K562 (cell line): ENCODE measurements around the gene RPUSD2. TPM values are rescaled to one million over a fixed set of nuclear protein-coding genes. Genes with fewer than 3 reads are reported as not detected.

Experiments used
- BRCA1 ChIP-seq, 2 experiments: fragments of 450-650 bp in 1 of 2; sonication (generic) in 1 of 2; formaldehyde crosslinking in 1 of 2; IDR thresholded peaks; 2 replicates each; pipeline versions ENCODE4 v1.5.0 to v1.6.1; 2017 to 2020; ENCODE audit warnings: mild to moderate bottlenecking in 1 of 2, missing genetic modification reagents in 1 of 2
- E2F8 ChIP-seq: fragments of 450-650 bp; IDR thresholded peaks from 2 replicates; pipeline ENCODE4 v1.7.1; 2018; ENCODE audit warnings: mild to moderate bottlenecking, low read depth; ENCODE audit not compliant: partially characterized antibody
- FOXP1 ChIP-seq: sonication (generic); formaldehyde crosslinking; IDR thresholded peaks from 2 replicates; pipeline ENCODE4 v1.8.0; 2022; ENCODE audit warnings: mild to moderate bottlenecking, missing genetic modification reagents
- GABPB1 ChIP-seq: sonication (generic); formaldehyde crosslinking; IDR thresholded peaks from 2 replicates; pipeline ENCODE4 v1.8.0; 2022; ENCODE audit warnings: mild to moderate bottlenecking, missing genetic modification reagents
- HDAC1 ChIP-seq, 2 experiments: fragments of 450-650 bp; IDR thresholded peaks; 2 replicates each; pipeline ENCODE4 v1.6.1; 2016 to 2017; ENCODE audit warnings: inconsistent platforms in 1 of 2, mild to moderate bottlenecking in 1 of 2, moderate library complexity in 1 of 2
- JUNB ChIP-seq: fragments of 450-650 bp; formaldehyde crosslinking; conservative IDR thresholded peaks from 2 replicates; pipeline ENCODE4 v1.4.0; 2020; ENCODE audit warnings: mild to moderate bottlenecking
- MCM2 ChIP-seq: fragments of 450-650 bp; IDR thresholded peaks from 2 replicates; pipeline ENCODE4 v1.6.1; 2017; ENCODE audit warnings: low read depth, mild to moderate bottlenecking
- NCOA6 ChIP-seq: fragments of 450-650 bp; IDR thresholded peaks from 2 replicates; pipeline ENCODE4 v1.6.1; 2017; ENCODE audit warnings: mild to moderate bottlenecking
- RBM14 ChIP-seq: fragments of 200-400 bp; formaldehyde crosslinking; IDR thresholded peaks from 2 replicates; pipeline ENCODE4 v1.6.1; 2018; ENCODE audit warnings: low read depth, mild to moderate bottlenecking, low read length, moderate library complexity, borderline replicate concordance; ENCODE audit not compliant: insufficient read depth
- SIRT6 ChIP-seq: IDR thresholded peaks from one replicate; pipeline ENCODE4 v1.6.1; 2012; ENCODE audit warnings: low read depth, mild to moderate bottlenecking, control low read depth, inconsistent platforms, low read length, moderate library complexity
- ZBTB11 ChIP-seq, 3 experiments: fragments of 200-800 bp in 1 of 3; fragments of 250-450 bp in 1 of 3; fragments of 450-650 bp in 1 of 3; sonication (Bioruptor Pico) in 1 of 3; sonication (Bioruptor generic) in 1 of 3; formaldehyde crosslinking in 1 of 3; IDR thresholded peaks; 2 replicates each; pipeline versions ENCODE4 v1.6.1 to v1.8.0; 2016 to 2022; ENCODE audit warnings: mild to moderate bottlenecking in 2 of 3, missing genetic modification characterization in 2 of 3, missing compliant biosample characterization in 1 of 3, moderate library complexity in 1 of 3
- ZNF23 ChIP-seq: fragments of 250-450 bp; sonication (Bioruptor Pico); IDR thresholded peaks from 2 replicates; pipeline ENCODE4 v1.4.0; 2020; ENCODE audit warnings: mild to moderate bottlenecking
- ZNF282 ChIP-seq: sonication (generic); formaldehyde crosslinking; IDR thresholded peaks from 2 replicates; pipeline ENCODE4 v1.8.1; 2023; ENCODE audit warnings: missing genetic modification reagents
- ZNF639 ChIP-seq, 2 experiments: fragments of 200-800 bp in 1 of 2; sonication (Bioruptor generic) in 1 of 2; sonication (generic) in 1 of 2; formaldehyde crosslinking in 1 of 2; IDR thresholded peaks in 1 of 2; conservative IDR thresholded peaks in 1 of 2; 2 replicates each; pipeline versions ENCODE4 v1.5.0 to v1.6.1; 2016 to 2020; ENCODE audit warnings: missing compliant biosample characterization in 1 of 2, missing genetic modification characterization in 1 of 2, missing genetic modification reagents in 1 of 2
- ZNF766 ChIP-seq: fragments of 200-800 bp; sonication (Bioruptor generic); conservative IDR thresholded peaks from 2 replicates; pipeline ENCODE4 v1.6.1; 2016; ENCODE audit warnings: missing genetic modification characterization, missing compliant biosample characterization
- polyA plus RNA-seq, 8 experiments: library from polyadenylated mRNA; depleted of rRNA in 4 of 8; stranded (reverse) in 5 of 8; unstranded in 3 of 8; fragments of >200 nt; fragmentation: Nextera tagmentation in 2 of 8; fragmentation: Illumina TruSeq in 1 of 8; extraction: Ambion mirVana in 2 of 8; extraction: Trizol in 1 of 8; gene quantifications; 2 replicates each; pipeline versions ENCODE4 v1.2.1 to v1.2.3, GENCODE V29; 2011 to 2014; ENCODE audit warnings: inconsistent platforms in 1 of 8, missing spikeins in 1 of 8
- total RNA-seq, 7 experiments: library from RNA; depleted of rRNA in 6 of 7; stranded (reverse); fragments of >200 nt in 6 of 7; fragmentation: Illumina TruSeq in 2 of 7; extraction: Trizol in 2 of 7; gene quantifications; 2 replicates each; pipeline versions ENCODE4 v1.2.1 to v1.2.3, GENCODE V29; 2011 to 2021; ENCODE audit warnings: low replicate concordance in 1 of 7
- TF ChIP-seq, protein P1 (sequence below), 2 experiments: IDR thresholded peaks in 1 of 2; conservative IDR thresholded peaks in 1 of 2; 2 replicates each; pipeline ENCODE4 v1.6.1; 2016; ENCODE audit warnings: low read depth in 2 of 2, mild to moderate bottlenecking in 1 of 2, missing compliant biosample characterization in 1 of 2, missing genetic modification characterization in 1 of 2, moderate library complexity in 1 of 2

RPUSD2 gene
- total and polyA plus RNA-seq, 9 of the 15 experiments (the other 6 are each of a cell fraction or from before 2014, with no cell fraction given) = 3.7 to 30.2 (median 14.3) TPM

GRCh38 chr15:40594429-40594836, 25.3 kb downstream of the RPUSD2 start (continued):
- TF ChIP-seq HDAC1 (IDR thresholded peaks at IDR 0.05) (peak in 1 of 2 experiments; percentile 69; a peak in 1 of 4 replicates), NCOA6 (no peak), RBM14 (no peak), JUNB (no peak), E2F8 (no peak), MCM2 (no peak), ZNF639 (CRISPR knock-in tag; conservative IDR thresholded peaks at IDR 0.05 in 1 of 2, IDR thresholded peaks at IDR 0.05 in 1 of 2) (no peak), GABPB1 (CRISPR knock-in tag) (peak; percentile 38), ZNF282 (CRISPR knock-in tag) (no peak), SIRT6 (no peak), ZBTB11 (CRISPR knock-in tag; IDR thresholded peaks at IDR 0.05) (peak in 1 of 3 experiments; percentile 91; a peak in 2 of 6 replicates), BRCA1 (IDR thresholded peaks at IDR 0.05) (no peak), BRCA1 (CRISPR knock-in tag; IDR thresholded peaks at IDR 0.05) (no peak), ZNF23 (CRISPR knock-in tag) (no peak), ZNF766 (CRISPR knock-in tag) (no peak), FOXP1 (CRISPR knock-in tag) (0 out of 2 replicates have a peak, but pooled peaks have one; percentile 23)
- TF ChIP-seq, protein P1, sequence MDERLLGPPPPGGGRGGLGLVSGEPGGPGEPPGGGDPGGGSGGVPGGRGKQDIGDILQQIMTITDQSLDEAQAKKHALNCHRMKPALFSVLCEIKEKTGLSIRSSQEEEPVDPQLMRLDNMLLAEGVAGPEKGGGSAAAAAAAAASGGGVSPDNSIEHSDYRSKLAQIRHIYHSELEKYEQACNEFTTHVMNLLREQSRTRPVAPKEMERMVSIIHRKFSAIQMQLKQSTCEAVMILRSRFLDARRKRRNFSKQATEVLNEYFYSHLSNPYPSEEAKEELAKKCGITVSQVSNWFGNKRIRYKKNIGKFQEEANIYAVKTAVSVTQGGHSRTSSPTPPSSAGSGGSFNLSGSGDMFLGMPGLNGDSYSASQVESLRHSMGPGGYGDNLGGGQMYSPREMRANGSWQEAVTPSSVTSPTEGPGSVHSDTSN (CRISPR knock-in tag; IDR thresholded peaks at IDR 0.05; ENCODE audit: low read depth) = no peak
- TF ChIP-seq, protein P1 (tag; conservative IDR thresholded peaks at IDR 0.05; ENCODE audit: low read depth) = no peak
